Measurements from ENCODE around the gene CCDC92B.

DNA sequence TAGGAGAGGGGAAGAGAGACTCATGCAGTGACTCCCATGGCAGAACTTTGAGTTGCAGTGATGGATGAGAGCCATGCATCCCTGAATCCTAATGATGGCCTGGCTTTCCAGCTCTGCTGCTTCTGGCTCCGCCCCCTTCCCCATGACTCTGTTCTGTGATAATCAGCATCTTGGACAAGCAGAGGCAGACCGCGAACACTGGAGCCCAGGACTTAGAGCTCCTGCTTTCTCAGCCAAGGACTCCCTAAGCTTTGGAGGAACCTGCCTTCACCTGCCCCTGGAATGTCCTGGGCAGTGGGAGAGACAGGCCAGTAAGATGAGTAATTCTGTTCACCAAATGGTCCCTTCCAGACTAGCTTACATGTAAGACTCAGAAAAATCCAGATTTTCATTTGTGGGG, 12.5 kb downstream of the CCDC92B start:
- TF ChIP-seq, protein P1, sequence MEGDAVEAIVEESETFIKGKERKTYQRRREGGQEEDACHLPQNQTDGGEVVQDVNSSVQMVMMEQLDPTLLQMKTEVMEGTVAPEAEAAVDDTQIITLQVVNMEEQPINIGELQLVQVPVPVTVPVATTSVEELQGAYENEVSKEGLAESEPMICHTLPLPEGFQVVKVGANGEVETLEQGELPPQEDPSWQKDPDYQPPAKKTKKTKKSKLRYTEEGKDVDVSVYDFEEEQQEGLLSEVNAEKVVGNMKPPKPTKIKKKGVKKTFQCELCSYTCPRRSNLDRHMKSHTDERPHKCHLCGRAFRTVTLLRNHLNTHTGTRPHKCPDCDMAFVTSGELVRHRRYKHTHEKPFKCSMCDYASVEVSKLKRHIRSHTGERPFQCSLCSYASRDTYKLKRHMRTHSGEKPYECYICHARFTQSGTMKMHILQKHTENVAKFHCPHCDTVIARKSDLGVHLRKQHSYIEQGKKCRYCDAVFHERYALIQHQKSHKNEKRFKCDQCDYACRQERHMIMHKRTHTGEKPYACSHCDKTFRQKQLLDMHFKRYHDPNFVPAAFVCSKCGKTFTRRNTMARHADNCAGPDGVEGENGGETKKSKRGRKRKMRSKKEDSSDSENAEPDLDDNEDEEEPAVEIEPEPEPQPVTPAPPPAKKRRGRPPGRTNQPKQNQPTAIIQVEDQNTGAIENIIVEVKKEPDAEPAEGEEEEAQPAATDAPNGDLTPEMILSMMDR (IDR thresholded peaks at IDR 0.05; ENCODE audit: low read length), result no peak
- no peak for TF ChIP-seq EZH2 (IDR thresholded peaks at IDR 0.05; ENCODE audit: borderline replicate concordance, low read length)
